ENCODE results near the gene TMSB4X. TPM values are rescaled to one million over a fixed set of nuclear protein-coding genes. Genes with fewer than 3 reads are reported as not detected.
A peak's percentile ranks its signal among the peaks of the same experiment; 100 is the strongest.

The TMSB4X gene
- total RNA-seq, 6 donors from 2014 or later: 2,646 to 6,090 (median 4,792) TPM

DNA sequence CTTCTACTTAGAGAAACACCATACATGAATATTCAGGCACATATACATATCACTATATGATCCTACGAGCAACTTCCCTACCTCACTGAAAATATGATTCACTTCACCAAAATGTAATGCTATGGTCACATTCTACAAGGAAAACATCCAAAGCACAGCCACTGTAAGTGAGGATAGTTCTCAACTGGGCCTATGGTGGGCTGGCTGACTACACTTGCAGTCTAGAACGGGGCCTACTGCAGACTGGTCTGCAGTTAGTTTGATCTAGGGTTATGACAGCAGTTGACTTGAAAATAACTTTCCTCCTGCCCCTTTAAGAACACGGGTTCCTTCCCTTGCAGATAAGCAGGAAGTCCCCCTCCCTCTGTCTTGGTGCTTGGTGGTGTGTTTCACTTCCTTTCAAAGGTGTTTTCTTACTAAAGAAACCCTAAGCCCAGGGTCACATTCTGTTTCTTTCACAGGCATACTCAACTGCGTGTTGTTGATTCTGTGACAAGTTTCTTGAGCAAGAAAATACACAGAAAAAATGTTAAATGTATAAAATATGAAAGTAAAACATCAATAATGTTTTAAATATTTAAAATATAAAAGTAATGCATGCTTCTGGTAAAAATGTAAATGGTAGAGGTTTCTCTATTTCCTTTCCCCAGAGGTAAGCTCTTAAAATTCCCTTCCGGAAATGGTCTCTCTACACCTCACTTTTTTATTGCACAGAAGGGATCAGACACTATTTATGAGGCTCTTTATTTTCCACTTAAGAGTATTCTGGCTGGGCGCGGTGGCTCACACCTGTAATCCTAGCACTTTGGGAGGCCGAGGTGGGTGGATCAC lies 18.0 kb upstream of the TMSB4X start:
- TF ChIP-seq POLR2AphosphoS5 (IDR thresholded peaks at IDR 0.05): peak; percentile 15 to 16
- TF ChIP-seq EP300 (IDR thresholded peaks at IDR 0.05): no peak
- TF ChIP-seq, protein P1, sequence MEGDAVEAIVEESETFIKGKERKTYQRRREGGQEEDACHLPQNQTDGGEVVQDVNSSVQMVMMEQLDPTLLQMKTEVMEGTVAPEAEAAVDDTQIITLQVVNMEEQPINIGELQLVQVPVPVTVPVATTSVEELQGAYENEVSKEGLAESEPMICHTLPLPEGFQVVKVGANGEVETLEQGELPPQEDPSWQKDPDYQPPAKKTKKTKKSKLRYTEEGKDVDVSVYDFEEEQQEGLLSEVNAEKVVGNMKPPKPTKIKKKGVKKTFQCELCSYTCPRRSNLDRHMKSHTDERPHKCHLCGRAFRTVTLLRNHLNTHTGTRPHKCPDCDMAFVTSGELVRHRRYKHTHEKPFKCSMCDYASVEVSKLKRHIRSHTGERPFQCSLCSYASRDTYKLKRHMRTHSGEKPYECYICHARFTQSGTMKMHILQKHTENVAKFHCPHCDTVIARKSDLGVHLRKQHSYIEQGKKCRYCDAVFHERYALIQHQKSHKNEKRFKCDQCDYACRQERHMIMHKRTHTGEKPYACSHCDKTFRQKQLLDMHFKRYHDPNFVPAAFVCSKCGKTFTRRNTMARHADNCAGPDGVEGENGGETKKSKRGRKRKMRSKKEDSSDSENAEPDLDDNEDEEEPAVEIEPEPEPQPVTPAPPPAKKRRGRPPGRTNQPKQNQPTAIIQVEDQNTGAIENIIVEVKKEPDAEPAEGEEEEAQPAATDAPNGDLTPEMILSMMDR (IDR thresholded peaks at IDR 0.05): no peak
- peak in 1 of 4 donors; percentile 28 for TF ChIP-seq POLR2A (IDR thresholded peaks at IDR 0.05)
- peak overlapping the region in 2 of 4 donors; percentile 10 to 14 for H3K4me3 ChIP-seq
- H3K36me3 ChIP-seq: no peaks in the 10 kb centered on the region
- no peaks in the 10 kb centered on the region for H3K27me3 ChIP-seq
- ATAC-seq (ENCODE audit: low FRiP score in 2 of 2): peak; percentile 69 to 78
- peak in 1 of 2 donors; percentile 64 for DNase-seq
- no peaks in the 10 kb centered on the region for H3K9me3 ChIP-seq
- peak overlapping the region; percentile 83 to 92 (median 88) for H3K27ac ChIP-seq
- H3K4me1 ChIP-seq: peaks cover 10 to 41% (median 24%) of the 10 kb centered on the region in 4 donors
- WGBS, 2 donors: 43 to 49% methylated on average over 6 to 8 of the region's 8 CpGs

DNA sequence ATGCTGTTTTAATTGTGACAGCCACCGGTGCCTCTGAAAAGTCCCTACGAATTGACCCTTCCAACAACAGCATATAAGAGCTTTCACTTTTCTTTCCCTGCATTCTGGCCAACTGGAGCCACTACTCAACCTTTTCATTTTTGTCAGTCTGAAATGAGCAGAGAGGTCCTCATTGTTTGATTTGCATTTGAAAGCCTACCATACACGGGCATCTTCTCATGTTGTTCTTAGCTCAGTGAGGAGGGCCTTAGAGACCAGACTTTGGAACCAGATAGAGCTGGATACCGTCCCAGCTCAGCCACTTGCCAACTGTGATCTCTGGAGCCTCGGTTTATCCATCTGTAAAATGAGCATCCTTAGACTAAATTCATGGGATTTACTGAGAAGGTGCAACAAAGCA lies 16.9 kb upstream of the TMSB4X start:
- peaks cover 10 to 41% (median 24%) of the 10 kb centered on the region in 4 donors for H3K4me1 ChIP-seq
- H3K9me3 ChIP-seq: no peaks in the 10 kb centered on the region
- no peaks in the 10 kb centered on the region for H3K27me3 ChIP-seq
- DNase-seq (no peak), ATAC-seq (ENCODE audit: low FRiP score in 2 of 2) (no peak)
- H3K36me3 ChIP-seq: no peaks in the 10 kb centered on the region
- 50 to 67% methylated on average over 4 to 5 of the region's 5 CpGs for WGBS, 2 donors
- TF ChIP-seq POLR2AphosphoS5 (IDR thresholded peaks at IDR 0.05) (no peak), POLR2A (IDR thresholded peaks at IDR 0.05) (no peak), EP300 (IDR thresholded peaks at IDR 0.05) (no peak)
- TF ChIP-seq, protein P1 (IDR thresholded peaks at IDR 0.05): no peak
- H3K27ac ChIP-seq: peak overlapping the region; percentile 83 to 92 (median 88)
- no peak overlapping the region for H3K4me3 ChIP-seq

- peak overlapping the region in 1 of 4 donors; percentile 83 for H3K27ac ChIP-seq
- ATAC-seq (ENCODE audit: low FRiP score in 2 of 2): no peak
- TF ChIP-seq, protein P1 (IDR thresholded peaks at IDR 0.05): no peak
- TF ChIP-seq EP300 (IDR thresholded peaks at IDR 0.05): no peak
- TF ChIP-seq POLR2AphosphoS5 (IDR thresholded peaks at IDR 0.05): no peak
- no peak for TF ChIP-seq POLR2A (IDR thresholded peaks at IDR 0.05)
- no peak for DNase-seq
- H3K36me3 ChIP-seq: no peaks in the 10 kb centered on the region
- peaks cover 10 to 41% (median 24%) of the 10 kb centered on the region in 4 donors for H3K4me1 ChIP-seq
- H3K4me3 ChIP-seq: no peak overlapping the region
- 70 to 94% methylated on average over 4 of the region's 4 CpGs for WGBS, 2 donors
- H3K9me3 ChIP-seq: no peaks in the 10 kb centered on the region
- no peaks in the 10 kb centered on the region for H3K27me3 ChIP-seq
These were observed 16.4 kb upstream of the TMSB4X start for GRCh38 chrX:12958461-12958860.

DNA sequence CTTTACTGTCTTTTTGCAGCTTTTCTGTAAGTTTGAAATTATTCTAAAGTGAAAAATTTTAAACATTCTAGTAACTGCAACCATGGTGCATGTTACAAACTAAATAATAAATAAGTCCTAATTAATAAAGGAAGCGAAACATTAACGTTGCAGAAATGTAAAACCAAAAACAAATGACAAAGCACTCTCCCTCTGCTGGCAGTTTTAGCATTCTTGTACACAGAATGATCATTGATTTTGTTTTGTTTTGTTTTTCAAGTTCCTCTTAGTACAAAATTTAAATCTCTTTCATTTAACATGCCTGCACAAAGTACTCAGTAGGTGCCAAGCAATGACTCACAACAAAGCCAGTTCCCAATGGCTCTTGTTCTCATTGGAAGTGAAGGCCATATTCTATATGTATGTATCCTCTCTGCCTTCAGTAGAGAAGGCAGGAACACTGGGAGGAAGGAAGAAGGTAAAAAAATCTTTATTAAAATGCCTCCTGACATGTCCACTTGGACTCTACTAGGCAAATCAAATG lies 13.7 kb upstream of the TMSB4X start:
- H3K4me1 ChIP-seq: peaks cover 6 to 18% (median 12%) of the 10 kb centered on the region in 4 donors
- no peaks in the 10 kb centered on the region for H3K9me3 ChIP-seq
- no peaks in the 10 kb centered on the region for H3K36me3 ChIP-seq
- H3K27me3 ChIP-seq: no peaks in the 10 kb centered on the region
- no peak for TF ChIP-seq POLR2A (IDR thresholded peaks at IDR 0.05)
- TF ChIP-seq, protein P1 (IDR thresholded peaks at IDR 0.05): no peak
- TF ChIP-seq POLR2AphosphoS5 (IDR thresholded peaks at IDR 0.05): no peak
- no peak for TF ChIP-seq EP300 (IDR thresholded peaks at IDR 0.05)
- 57 to 64% methylated on average over 2 of the region's 2 CpGs for WGBS, 2 donors
- ATAC-seq (ENCODE audit: low FRiP score in 2 of 2): no peak
- DNase-seq: no peak
- H3K4me3 ChIP-seq: no peak overlapping the region
- H3K27ac ChIP-seq: peak overlapping the region in 1 of 4 donors; percentile 26
